ENCODE measurements around the gene MISP.

MISP gene

GRCh38 chr19:798415-799075 lies 47.6 kb downstream of the MISP start:
- no peak for DNase-seq

- DNase-seq, result no peak
Observed at GRCh38 chr19:799076-799881, 48.4 kb downstream of the MISP start.

- no peak for DNase-seq
Observed at GRCh38 chr19:800360-801029, 49.6 kb downstream of the MISP start.

- DNase-seq, result no peak
Observed at GRCh38 chr19:801030-801860, 50.3 kb downstream of the MISP start.

GRCh38 chr19:801861-802497 lies 51.1 kb downstream of the MISP start:
- no peak for DNase-seq

GRCh38 chr19:802498-803098 lies 51.7 kb downstream of the MISP start:
- no peak for DNase-seq

GRCh38 chr19:803099-803561 lies 52.2 kb downstream of the MISP start:
- DNase-seq, result no peak

GRCh38 chr19:803686-804418 lies 52.9 kb downstream of the MISP start:
- no peak for DNase-seq

- DNase-seq, result no peak
Observed at GRCh38 chr19:804419-805165, 53.7 kb downstream of the MISP start.

GRCh38 chr19:805166-805551 lies 54.2 kb downstream of the MISP start:
- no peak for DNase-seq

GRCh38 chr19:805600-806550 lies 55.0 kb downstream of the MISP start:
- DNase-seq, result no peak

GRCh38 chr19:806815-807421 lies 56.0 kb downstream of the MISP start:
- DNase-seq, result no peak

GRCh38 chr19:807627-808422 lies 56.9 kb downstream of the MISP start:
- DNase-seq, result no peak

GRCh38 chr19:808423-808775 lies 57.5 kb downstream of the MISP start:
- DNase-seq, result no peak

- DNase-seq, result no peak
Observed at GRCh38 chr19:810077-810855, 59.4 kb downstream of the MISP start.

- DNase-seq, result no peak
Observed at GRCh38 chr19:810883-811489, 60.1 kb downstream of the MISP start.

Measured in DMS 273 treated with DMSO at 0.1 percent for 48 hours (cell line).